Measurements from ENCODE around the gene CDC14A. TPM values are rescaled to one million over a fixed set of nuclear protein-coding genes. Genes with fewer than 3 reads are reported as not detected.

The CDC14A gene
- total RNA-seq, 1 experiment from 2014 or later: 6.6 TPM

- Histone ChIP-seq H3K4me1 (ENCODE audit: control insufficient read depth, insufficient read depth, low read length) (no peaks in the 10 kb centered on the region), H3K4me3 (ENCODE audit: low read depth in 2 of 2, low read length in 2 of 2) (no peak overlapping the region), H3K36me3 (ENCODE audit: control insufficient read depth, insufficient read depth, low read length) (no peaks in the 10 kb centered on the region), H3K27ac (ENCODE audit: low read length) (no peak overlapping the region), H3K9me3 (ENCODE audit: control insufficient read depth, insufficient read depth, low read depth, low read length) (no peaks in the 10 kb centered on the region), H3K27me3 (ENCODE audit: control insufficient read depth, insufficient read depth, low read length) (peaks cover 11% of the 10 kb centered on the region)
- DNase-seq (ENCODE audit: low read depth, low spot score): no peak
- POLR2A ChIA-PET: no interaction called here
- no peak for ATAC-seq
- CTCF ChIA-PET: no interaction called here
- no TSS peak for BruUV-seq (replicated peaks)
- in situ Hi-C loops (cut with HindIII; ENCODE audit: low pct_unique_long_range_greater_than_20kb, low sequenced_read_pairs): no loop called here
- TF ChIP-seq REST (IDR thresholded peaks at IDR 0.05; ENCODE audit: insufficient read depth in 1 of 2, low read depth in 2 of 2, low read length in 1 of 2) (no peak), POLR2AphosphoS5 (IDR thresholded peaks at IDR 0.05; ENCODE audit: low read depth, low read length) (no peak), SIN3A (IDR thresholded peaks at IDR 0.05; ENCODE audit: borderline replicate concordance, insufficient read depth, low read depth, low read length) (no peak), TCF7L2 (IDR thresholded peaks at IDR 0.05; ENCODE audit: low read depth, low read length) (no peak), CTCF (IDR thresholded peaks at IDR 0.05) (no peak)
- intact Hi-C loops (cut with micrococcal nuclease; ENCODE audit: unreplicated experiment): no loop called here
Measured at GRCh38 chr1:100544791-100545190, 192.5 kb downstream of the CDC14A start.

GRCh38 chr1:100545855-100546254, 193.5 kb downstream of the CDC14A start:
- Histone ChIP-seq H3K36me3 (ENCODE audit: control insufficient read depth, insufficient read depth, low read length) (no peaks in the 10 kb centered on the region), H3K4me1 (ENCODE audit: control insufficient read depth, insufficient read depth, low read length) (no peaks in the 10 kb centered on the region), H3K27me3 (ENCODE audit: control insufficient read depth, insufficient read depth, low read length) (peaks cover 6% of the 10 kb centered on the region), H3K9me3 (ENCODE audit: control insufficient read depth, insufficient read depth, low read depth, low read length) (no peaks in the 10 kb centered on the region), H3K27ac (ENCODE audit: low read length) (no peak overlapping the region), H3K4me3 (ENCODE audit: low read depth in 2 of 2, low read length in 2 of 2) (no peak overlapping the region)
- TF ChIP-seq TCF7L2 (IDR thresholded peaks at IDR 0.05; ENCODE audit: low read depth, low read length) (no peak), CTCF (IDR thresholded peaks at IDR 0.05) (no peak), REST (IDR thresholded peaks at IDR 0.05; ENCODE audit: insufficient read depth in 1 of 2, low read depth in 2 of 2, low read length in 1 of 2) (no peak), POLR2AphosphoS5 (IDR thresholded peaks at IDR 0.05; ENCODE audit: low read depth, low read length) (no peak), SIN3A (IDR thresholded peaks at IDR 0.05; ENCODE audit: borderline replicate concordance, insufficient read depth, low read depth, low read length) (no peak)
- POLR2A ChIA-PET: interaction anchor here (0.6 kb wide), 1 partner anchor 195 kb away, joined by 3 read pairs; no protein-coding TSS in a partner anchor
- no TSS peak for BruUV-seq (replicated peaks)
- no peak for ATAC-seq
- DNase-seq (ENCODE audit: low read depth, low spot score): no peak
- CTCF ChIA-PET: no interaction called here
- intact Hi-C loops (cut with micrococcal nuclease; ENCODE audit: unreplicated experiment): no loop called here
- in situ Hi-C loops (cut with HindIII; ENCODE audit: low pct_unique_long_range_greater_than_20kb, low sequenced_read_pairs): no loop called here
